ENCODE results near the gene KRTAP9-2. TPM values are rescaled to one million over a fixed set of nuclear protein-coding genes. Genes with fewer than 3 reads are reported as not detected.
"Not testable (repeated sequence)": the region's sequence is repeated elsewhere in the genome, so short reads cannot be mapped to it uniquely, and the experiment has no call there.

The KRTAP9-2 gene
- total RNA-seq, 1 donor from 2014 or later = not detected

DNA sequence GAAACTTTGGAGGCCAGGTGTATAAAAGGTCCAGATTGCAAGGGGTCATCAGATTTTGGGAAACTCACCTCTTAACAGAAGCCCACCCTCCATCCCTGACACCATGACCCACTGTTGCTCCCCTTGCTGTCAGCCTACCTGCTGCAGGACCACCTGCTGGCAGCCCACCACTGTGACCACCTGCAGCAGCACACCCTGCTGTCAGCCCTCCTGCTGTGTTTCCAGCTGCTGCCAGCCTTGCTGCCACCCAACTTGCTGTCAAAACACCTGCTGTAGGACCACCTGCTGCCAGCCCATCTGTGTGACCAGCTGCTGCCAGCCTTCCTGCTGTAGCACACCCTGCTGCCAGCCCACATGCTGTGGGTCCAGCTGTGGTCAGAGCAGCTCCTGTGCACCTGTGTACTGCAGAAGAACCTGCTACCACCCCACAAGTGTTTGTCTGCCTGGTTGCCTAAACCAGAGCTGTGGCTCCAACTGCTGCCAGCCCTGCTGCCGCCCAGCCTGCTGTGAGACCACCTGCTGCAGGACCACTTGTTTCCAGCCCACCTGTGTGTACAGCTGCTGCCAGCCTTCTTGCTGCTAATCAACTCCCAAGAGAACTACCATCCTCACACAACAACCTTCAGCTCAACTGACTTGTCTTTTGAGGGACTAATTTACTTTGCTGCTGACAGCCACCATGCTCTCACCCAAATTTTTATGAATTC lies 6.1 kb downstream of the KRTAP9-2 start, which contains the start of gene KRTAP9-3:
Gene KRTAP9-3 (plus strand): TSS at position 51 of the 707 bp plus-strand sequence. CDS start 53 bp downstream, at position 104.
- DNase-seq (ENCODE audit: low read depth in 2 of 2) = not testable (repeated sequence)

- DNase-seq (ENCODE audit: low read depth in 2 of 2) = not testable (repeated sequence)
These were observed 10.7 kb downstream of the KRTAP9-2 start for GRCh38 chr17:41237116-41237515.

DNA sequence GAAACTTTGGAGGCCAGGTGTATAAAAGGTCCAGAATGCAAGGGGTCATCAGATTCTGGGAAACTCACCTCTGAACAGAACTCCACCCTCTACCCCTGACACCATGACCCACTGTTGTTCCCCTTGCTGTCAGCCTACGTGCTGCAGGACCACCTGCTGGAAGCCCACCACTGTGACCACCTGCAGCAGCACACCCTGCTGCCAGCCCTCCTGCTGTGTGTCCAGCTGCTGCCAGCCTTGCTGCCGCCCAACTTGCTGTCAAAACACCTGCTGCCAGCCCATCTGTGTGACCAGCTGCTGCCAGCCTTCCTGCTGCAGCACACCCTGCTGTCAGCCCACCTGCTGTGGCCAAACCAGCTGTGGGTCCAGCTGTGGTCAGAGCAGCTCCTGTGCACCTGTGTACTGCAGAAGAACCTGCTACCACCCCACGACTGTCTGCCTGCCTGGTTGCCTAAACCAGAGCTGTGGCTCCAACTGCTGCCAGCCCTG lies 11.5 kb downstream of the KRTAP9-2 start, which contains the start of gene KRTAP9-8:
Gene KRTAP9-8 (plus strand): TSS at position 51 of the 489 bp plus-strand sequence. CDS start 53 bp downstream, at position 104.
- not testable (repeated sequence) for DNase-seq (ENCODE audit: low read depth in 2 of 2)

GRCh38 chr17:41246995-41247787 lies 20.7 kb downstream of the KRTAP9-2 start:
- DNase-seq (ENCODE audit: low read depth in 2 of 2) = not testable (repeated sequence)

DNA sequence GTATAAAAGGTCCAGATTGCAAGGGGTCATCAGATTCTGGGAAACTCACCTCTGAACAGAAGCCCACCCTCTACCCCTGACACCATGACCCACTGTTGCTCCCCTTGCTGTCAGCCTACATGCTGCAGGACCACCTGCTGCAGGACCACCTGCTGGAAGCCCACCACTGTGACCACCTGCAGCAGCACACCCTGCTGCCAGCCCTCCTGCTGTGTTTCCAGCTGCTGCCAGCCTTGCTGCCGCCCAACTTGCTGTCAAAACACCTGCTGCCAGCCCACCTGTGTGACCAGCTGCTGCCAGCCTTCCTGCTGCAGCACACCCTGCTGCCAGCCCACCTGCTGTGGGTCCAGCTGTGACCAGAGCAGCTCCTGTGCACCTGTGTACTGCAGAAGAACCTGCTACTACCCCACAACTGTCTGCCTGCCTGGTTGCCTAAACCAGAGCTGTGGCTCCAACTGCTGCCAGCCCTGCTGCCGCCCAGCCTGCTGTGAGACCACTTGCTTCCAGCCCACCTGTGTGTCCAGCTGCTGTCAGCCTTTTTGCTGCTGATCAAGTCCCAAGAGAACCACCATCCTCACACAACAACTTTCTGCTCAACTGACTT lies 23.3 kb downstream of the KRTAP9-2 start, which contains the start of gene KRTAP9-4:
Gene KRTAP9-4 (plus strand): TSS at position 51 of the 604 bp plus-strand sequence. CDS start 34 bp downstream, at position 85.
- DNase-seq (ENCODE audit: low read depth in 2 of 2) = not testable (repeated sequence)

- DNase-seq (ENCODE audit: low read depth in 2 of 2) = no peak
These were observed 24.8 kb downstream of the KRTAP9-2 start for GRCh38 chr17:41251261-41251660.

DNA sequence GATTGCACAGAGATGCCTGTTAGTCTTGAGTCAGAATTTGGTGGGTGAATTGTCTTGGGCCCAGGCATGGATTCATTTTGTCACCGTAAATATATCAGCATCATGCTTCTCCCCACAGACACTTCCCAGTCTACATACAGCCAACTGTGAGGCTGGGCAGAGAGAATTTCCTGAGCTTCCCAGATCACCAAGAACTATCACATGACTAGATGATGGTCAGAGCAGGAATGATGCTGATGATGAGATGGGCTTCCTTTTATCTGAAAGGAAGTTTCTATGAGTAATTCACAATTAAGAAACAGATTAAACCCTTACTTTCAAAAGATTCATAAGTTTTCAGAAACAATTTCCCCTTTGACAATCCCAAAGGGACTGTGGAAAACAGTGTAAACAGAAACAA lies 28.4 kb downstream of the KRTAP9-2 start:
- no peak for DNase-seq (ENCODE audit: low read depth in 2 of 2)

DNA sequence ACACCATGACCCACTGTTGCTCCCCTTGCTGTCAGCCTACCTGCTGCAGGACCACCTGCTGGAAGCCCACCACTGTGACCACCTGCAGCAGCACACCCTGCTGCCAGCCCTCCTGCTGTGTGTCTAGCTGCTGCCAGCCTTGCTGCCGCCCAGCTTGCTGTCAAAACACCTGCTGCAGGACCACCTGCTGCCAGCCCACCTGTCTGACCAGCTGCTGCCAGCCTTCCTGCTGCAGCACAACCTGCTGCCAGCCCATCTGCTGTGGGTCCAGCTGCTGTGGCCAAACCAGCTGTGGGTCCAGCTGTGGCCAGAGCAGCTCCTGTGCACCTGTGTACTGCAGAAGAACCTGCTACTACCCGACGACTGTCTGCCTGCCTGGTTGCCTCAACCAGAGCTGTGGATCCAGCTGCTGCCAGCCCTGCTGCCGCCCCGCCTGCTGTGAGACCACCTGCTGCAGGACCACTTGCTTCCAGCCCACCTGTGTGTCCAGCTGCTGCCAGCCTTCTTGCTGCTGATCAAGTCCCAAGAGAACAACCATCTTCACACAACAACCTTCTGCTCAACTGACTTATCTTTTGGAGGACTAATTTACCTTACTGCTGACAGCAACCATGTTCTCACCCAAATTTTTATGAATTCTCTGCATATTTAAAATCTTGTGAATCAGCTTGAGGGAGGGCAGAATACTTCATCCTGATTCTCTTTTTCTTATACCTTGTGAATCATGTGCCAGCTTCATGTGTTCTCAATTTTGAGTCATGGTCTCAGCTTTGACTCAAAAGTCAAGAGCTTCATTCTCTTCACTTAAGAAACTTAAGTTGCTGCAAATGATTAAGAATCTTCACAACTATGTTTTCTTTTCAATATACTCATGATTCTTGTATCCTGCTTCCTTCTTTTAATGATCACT lies 29.2 kb downstream of the KRTAP9-2 start, which contains the start of gene KRTAP9-9:
Gene KRTAP9-9 (plus strand): TSS at position 4 of the 910 bp plus-strand sequence.
- DNase-seq (ENCODE audit: low read depth in 2 of 2) = not testable (repeated sequence)

DNA sequence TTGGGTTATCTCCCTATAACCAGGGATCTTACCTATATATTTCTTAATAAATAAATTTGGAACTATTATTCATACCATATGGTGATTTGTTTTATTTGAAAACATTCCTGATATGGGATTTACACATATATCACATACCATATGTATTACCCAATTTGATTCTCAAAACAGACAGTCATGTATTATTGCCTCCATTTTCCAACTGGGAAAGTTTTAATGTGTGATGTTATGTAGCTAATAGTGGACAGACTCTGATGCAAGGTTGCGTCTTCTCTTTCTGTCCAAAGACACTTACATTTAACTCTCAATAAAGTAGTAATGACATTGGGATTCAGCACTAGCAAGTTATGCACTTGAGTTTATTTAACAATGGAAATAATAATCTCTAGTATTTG lies 29.8 kb downstream of the KRTAP9-2 start:
- no peak for DNase-seq (ENCODE audit: low read depth in 2 of 2)

DNA sequence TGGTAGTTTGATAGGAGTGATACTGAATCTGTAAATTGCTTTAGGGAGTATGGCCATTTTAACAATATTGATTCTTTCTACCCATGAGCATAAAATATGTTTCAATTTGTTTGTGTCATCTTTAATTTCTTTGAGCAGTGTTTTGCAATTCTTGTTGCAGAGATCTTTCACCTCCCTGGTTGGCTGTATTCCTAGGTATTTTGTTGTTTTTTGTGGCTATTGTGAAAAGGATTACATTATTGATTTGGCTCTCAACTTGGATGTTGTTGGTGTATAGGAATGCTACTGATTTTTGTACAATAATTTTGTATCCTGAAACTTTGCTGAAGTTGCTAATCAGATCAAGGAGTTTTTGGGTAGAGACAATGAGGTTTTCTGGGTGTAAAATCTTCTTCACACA lies 32.0 kb downstream of the KRTAP9-2 start:
- no peak for DNase-seq (ENCODE audit: low read depth in 2 of 2)

DNA sequence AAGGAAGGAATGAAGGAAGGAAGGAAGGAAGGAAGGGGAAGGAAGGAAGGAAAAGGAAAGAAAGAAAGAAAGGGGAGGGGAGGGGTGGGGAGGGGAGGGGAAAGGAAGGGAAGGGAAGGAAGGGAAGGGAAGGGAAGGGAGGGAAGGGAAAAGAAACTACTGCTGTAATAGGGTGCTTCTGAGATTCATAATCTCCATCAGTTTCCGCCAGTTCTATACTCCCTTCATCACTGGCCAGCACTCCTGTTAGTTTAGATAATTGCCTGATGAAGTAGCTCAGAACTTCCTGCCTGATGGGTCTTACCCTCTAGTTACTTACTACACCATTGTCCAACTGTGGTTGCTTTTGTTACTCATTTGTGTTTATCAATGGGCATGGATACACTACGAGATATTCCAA lies 36.8 kb downstream of the KRTAP9-2 start:
- no peak for DNase-seq (ENCODE audit: low read depth in 2 of 2)

DNA sequence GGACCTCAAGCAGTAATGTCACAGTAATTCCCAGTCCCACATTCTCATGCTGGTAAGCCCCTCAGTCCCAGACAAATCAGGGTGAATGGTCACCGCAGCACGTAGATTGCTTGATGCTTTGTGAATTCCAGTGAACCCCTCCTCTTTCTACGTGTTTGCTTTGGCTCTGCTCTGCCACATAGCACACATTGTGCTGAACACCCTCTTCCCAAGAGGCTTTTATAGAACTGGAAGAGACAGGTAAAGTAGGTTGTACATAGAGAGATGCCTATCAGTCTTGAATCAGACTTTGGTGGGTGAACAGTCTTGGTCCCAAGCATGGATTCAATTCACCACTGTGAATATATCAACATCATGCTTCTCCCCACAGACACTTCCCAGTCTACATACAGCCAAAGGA lies 38.2 kb downstream of the KRTAP9-2 start:
- DNase-seq (ENCODE audit: low read depth in 2 of 2) = no peak

GRCh38 chr17:41265078-41265477 lies 38.6 kb downstream of the KRTAP9-2 start, which contains the start of gene KRTAP9-6:
Gene KRTAP9-6 (plus strand): TSS chr17:41265378. CDS start chr17:41265378, 0 bp downstream.
- no peak for DNase-seq (ENCODE audit: low read depth in 2 of 2)

DNA sequence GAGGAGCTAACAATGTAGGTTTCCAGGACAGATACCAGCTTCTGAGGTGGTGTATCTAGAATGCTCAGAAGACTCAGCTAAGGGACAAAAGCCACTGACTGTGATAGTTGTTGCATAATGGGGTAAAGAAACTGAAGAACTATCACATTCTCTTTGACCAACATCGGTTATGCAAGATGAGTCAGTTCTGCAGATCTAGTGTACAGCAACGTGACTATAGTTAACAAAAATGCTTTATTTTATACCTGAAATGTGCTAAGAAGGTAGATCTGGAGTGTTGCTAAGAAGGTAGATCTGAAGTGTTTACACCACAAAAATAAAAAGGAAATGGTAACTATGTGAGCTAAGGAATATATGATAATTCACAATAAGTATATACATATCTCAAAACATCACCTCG lies 41.3 kb downstream of the KRTAP9-2 start:
- no peak for DNase-seq (ENCODE audit: low read depth in 2 of 2)

DNA sequence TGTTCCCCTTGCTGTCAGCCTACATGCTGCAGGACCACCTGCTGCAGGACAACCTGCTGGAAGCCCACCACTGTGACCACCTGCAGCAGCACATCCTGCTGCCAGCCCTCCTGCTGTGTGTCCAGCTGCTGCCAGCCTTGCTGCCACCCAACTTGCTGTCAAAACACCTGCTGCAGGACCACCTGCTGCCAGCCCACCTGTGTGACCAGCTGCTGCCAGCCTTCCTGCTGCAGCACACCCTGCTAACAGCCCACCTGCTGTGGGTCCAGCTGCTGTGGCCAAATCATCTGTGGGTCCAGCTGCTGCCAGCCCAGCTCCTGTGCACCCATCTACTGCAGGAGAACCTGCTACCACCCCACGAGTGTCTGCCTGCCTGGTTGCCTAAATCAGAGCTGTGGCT lies 44.9 kb downstream of the KRTAP9-2 start:
- DNase-seq (ENCODE audit: low read depth in 2 of 2) = not testable (repeated sequence)

DNA sequence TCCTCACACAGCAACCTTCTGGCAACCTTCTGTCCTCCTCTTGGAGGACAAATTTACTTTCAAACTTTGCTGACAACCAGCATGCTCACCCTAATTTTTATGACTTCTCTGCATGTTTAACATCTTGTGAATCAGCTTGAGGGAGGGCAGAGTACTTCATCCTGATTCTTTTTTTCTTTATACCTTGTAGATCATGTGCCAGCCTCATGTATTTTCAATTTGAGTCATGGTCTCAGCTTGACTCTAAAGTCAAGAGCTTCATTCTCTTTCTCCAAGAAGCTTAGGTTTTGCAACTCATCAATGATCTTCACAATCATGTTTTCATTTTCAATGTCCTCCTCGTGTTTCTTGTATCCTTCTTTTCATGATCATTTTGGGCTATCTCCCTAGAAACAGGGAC lies 45.4 kb downstream of the KRTAP9-2 start:
- no peak for DNase-seq (ENCODE audit: low read depth in 2 of 2)

GRCh38 chr17:41275648-41276190 lies 49.3 kb downstream of the KRTAP9-2 start, which contains the start of gene KRTAP9-7:
Gene KRTAP9-7 (plus strand): TSS chr17:41275698. CDS start chr17:41275698, 0 bp downstream.
- DNase-seq (ENCODE audit: low read depth in 2 of 2) = not testable (repeated sequence)
